ENCODE results near the gene HCRTR1.

Gene HCRTR1

GRCh38 chr1:31627301-31627929, 9.9 kb downstream of the HCRTR1 start:
- DNase-seq, result no peak

- no peak for DNase-seq
These were observed 10.6 kb downstream of the HCRTR1 start for GRCh38 chr1:31627930-31628559.

GRCh38 chr1:31628931-31629556, 11.6 kb downstream of the HCRTR1 start:
- no peak for DNase-seq

- no peak for DNase-seq
These were observed 15.2 kb downstream of the HCRTR1 start for GRCh38 chr1:31632649-31633048.

GRCh38 chr1:31633117-31633516, 15.6 kb downstream of the HCRTR1 start:
- DNase-seq, result peak; percentile 48

GRCh38 chr1:31637915-31638673, 20.6 kb downstream of the HCRTR1 start:
- DNase-seq, result no peak

GRCh38 chr1:31639543-31639942, 22.1 kb downstream of the HCRTR1 start:
- DNase-seq, result peak; percentile 90

- no peak for DNase-seq
These were observed 22.7 kb downstream of the HCRTR1 start for GRCh38 chr1:31640179-31640578.

GRCh38 chr1:31640964-31641363, 23.5 kb downstream of the HCRTR1 start:
- DNase-seq, result no peak

- no peak for DNase-seq
These were observed 24.9 kb downstream of the HCRTR1 start for GRCh38 chr1:31642366-31642765.

- no peak for DNase-seq
These were observed 25.4 kb downstream of the HCRTR1 start for GRCh38 chr1:31642897-31643296.

- DNase-seq, result no peak
These were observed 26.6 kb downstream of the HCRTR1 start for GRCh38 chr1:31643976-31644559.

- peak; percentile 99 for DNase-seq
These were observed 27.2 kb downstream of the HCRTR1 start, which contains the start of gene PEF1 for GRCh38 chr1:31644560-31645273. PEF1 (minus strand) TSS chr1:31644876; CDS start chr1:31644864, 12 bp downstream.

GRCh38 chr1:31645274-31645568, 27.7 kb downstream of the HCRTR1 start:
- DNase-seq, result no peak

GRCh38 chr1:31646259-31646960, 28.9 kb downstream of the HCRTR1 start:
- DNase-seq, result no peak

GRCh38 chr1:31647106-31647505, 29.6 kb downstream of the HCRTR1 start:
- no peak for DNase-seq

GRCh38 chr1:31648190-31648589, 30.7 kb downstream of the HCRTR1 start:
- no peak for DNase-seq

GRCh38 chr1:31648641-31649357, 31.3 kb downstream of the HCRTR1 start:
- no peak for DNase-seq

GRCh38 chr1:31650161-31651088, 32.9 kb downstream of the HCRTR1 start:
- DNase-seq, result no peak

GRCh38 chr1:31651089-31651420, 33.6 kb downstream of the HCRTR1 start:
- DNase-seq, result no peak
